HepG2 (cell line): ENCODE data around the gene INO80. TPM values are rescaled to one million over a fixed set of nuclear protein-coding genes. Genes with fewer than 3 reads are reported as not detected.

ENCODE experiments used
- ATAC-seq: fragments of 200-7000 bp; cut with Tn5 transposase; 3 replicates; pipeline ENCODE4 v1.9.1; 2020; ENCODE audit warnings: mild to moderate bottlenecking, moderate library complexity
- BruUV-seq: library from RNA; stranded (reverse); fragments of 400-500 nt; replicated peaks from 2 replicates; lab custom pipeline; 2021; lab: Mats Ljungman, UMichigan
- CTCF ChIA-PET: fragments of 300-600 bp; formaldehyde crosslinking; extraction: SDS; loops from one replicate; lab custom pipeline; 2021; ENCODE audit warnings: low total read pairs, inconsistent platforms, low intra/inter-chr PET ratio; lab: Yijun Ruan, JAX
- POLR2A ChIA-PET: fragments of 350-600 bp; sonication (Branson Sonifier 250); formaldehyde crosslinking; loops from one replicate; lab custom pipeline; 2020; ENCODE audit warnings: antibody characterized with exemption, inconsistent platforms; lab: Yijun Ruan, JAX
- DNase-seq: peaks from one replicate; pipeline ENCODE4 v3.0.0-alpha.2; 2015; ENCODE audit warnings: low spot score
- FAIRE-seq: peaks from 3 replicates; lab custom pipeline; 2011; peaks lifted over from hg19 to GRCh38; lab: Jason Lieb, UNC
- H2AFZ ChIP-seq: one replicate; pipeline ENCODE4 v1.6.1; 2011; ENCODE audit warnings: low read length, inconsistent platforms
- H3K27ac ChIP-seq: fragments of 300-600 bp; 3 replicates; pipeline ENCODE4 v1.8.0; 2011; ENCODE audit warnings: mixed run types, mild to moderate bottlenecking, mixed read lengths, low read length, inconsistent platforms; ENCODE audit not compliant: insufficient read depth; ENCODE audit errors: extremely low read length
- H3K27me3 ChIP-seq, 2 experiments: fragments of 200-600 bp in 1 of 2; 2 replicates in 1 of 2; 3 replicates in 1 of 2; pipeline versions ENCODE4 v1.6.0 to v1.8.0; 2011; ENCODE audit warnings: low read length in 2 of 2, mild to moderate bottlenecking in 2 of 2, moderate library complexity in 2 of 2, inconsistent platforms in 1 of 2; ENCODE audit not compliant: insufficient read depth in 2 of 2, control insufficient read depth in 1 of 2
- H3K36me3 ChIP-seq, 2 experiments: fragments of 200-600 bp in 1 of 2; replicated peaks in 1 of 2; 2 replicates in 1 of 2; 3 replicates in 1 of 2; pipeline versions ENCODE4 v1.5.1 to v1.8.0; 2011; ENCODE audit warnings: low read length in 2 of 2, inconsistent platforms in 1 of 2; ENCODE audit not compliant: insufficient read depth in 2 of 2, control insufficient read depth in 1 of 2
- H3K4me1 ChIP-seq: 2 replicates; pipeline ENCODE4 v1.5.1; 2012; ENCODE audit warnings: low read length, inconsistent platforms; ENCODE audit not compliant: insufficient read depth
- H3K4me2 ChIP-seq: 2 replicates; pipeline ENCODE4 v1.6.0; 2011; ENCODE audit warnings: low read depth, low read length, inconsistent platforms
- H3K4me3 ChIP-seq, 3 experiments: fragments of 200-600 bp in 1 of 3; sonication (generic), shearing (Covaris generic) in 1 of 3; replicated peaks in 1 of 3; 2 replicates each; pipeline ENCODE4 v1.5.1; 2011 to 2016; ENCODE audit warnings: low read length in 3 of 3, inconsistent platforms in 2 of 3, low read depth in 2 of 3, mild to moderate bottlenecking in 2 of 3, control low read depth in 1 of 3, mixed read lengths in 1 of 3; ENCODE audit not compliant: insufficient read depth in 1 of 3
- H3K79me2 ChIP-seq: one replicate; pipeline ENCODE4 v1.6.1; 2011; ENCODE audit warnings: low read length, inconsistent platforms; ENCODE audit not compliant: insufficient read depth
- H3K9ac ChIP-seq: 2 replicates; pipeline ENCODE4 v1.6.0; 2011; ENCODE audit warnings: mild to moderate bottlenecking, low read depth, low read length, inconsistent platforms; ENCODE audit not compliant: insufficient read depth
- H3K9me3 ChIP-seq: 2 replicates; pipeline ENCODE4 v1.5.1; 2012; ENCODE audit warnings: mild to moderate bottlenecking, low read length
- H4K20me1 ChIP-seq: 2 replicates; pipeline ENCODE4 v1.6.0; 2011; ENCODE audit warnings: inconsistent platforms, mild to moderate bottlenecking, low read length, moderate library complexity; ENCODE audit not compliant: insufficient read depth
- ATF6 ChIP-seq: sonication (generic); formaldehyde crosslinking; conservative IDR thresholded peaks from 2 replicates; pipeline ENCODE4 v1.4.0; 2020; ENCODE audit warnings: missing genetic modification reagents
- CSRNP2 ChIP-seq: sonication (generic); formaldehyde crosslinking; conservative IDR thresholded peaks from 2 replicates; pipeline ENCODE4 v1.8.0; 2022; ENCODE audit warnings: low read depth, missing genetic modification reagents
- EHMT2 ChIP-seq: fragments of 200-600 bp; sonication (generic); IDR thresholded peaks from 2 replicates; pipeline ENCODE4 v1.7.0; 2017; ENCODE audit warnings: antibody characterized with exemption, low read depth, low read length, borderline replicate concordance
- ELF4 ChIP-seq: sonication (generic); formaldehyde crosslinking; IDR thresholded peaks from 2 replicates; pipeline ENCODE4 v1.5.0; 2020; ENCODE audit warnings: missing genetic modification reagents, mild to moderate bottlenecking, moderate library complexity, borderline replicate concordance
- HCFC1 ChIP-seq: fragments of 150-350 bp; IDR thresholded peaks from 2 replicates; pipeline ENCODE4 v1.6.1; 2014; ENCODE audit warnings: low read depth, low read length
- HDAC6 ChIP-seq: fragments of 200-600 bp; sonication (generic); IDR thresholded peaks from 2 replicates; pipeline ENCODE4 v1.7.0; 2017; ENCODE audit warnings: mild to moderate bottlenecking, antibody characterized with exemption, low read length, low read depth
- MBD4 ChIP-seq: IDR thresholded peaks from 2 replicates; pipeline ENCODE4 v1.6.1; 2012; ENCODE audit warnings: low read length, inconsistent platforms, borderline replicate concordance
- MIER2 ChIP-seq: IDR thresholded peaks from 2 replicates; pipeline ENCODE4 v1.6.1; 2016; ENCODE audit warnings: missing biosample characterization, missing genetic modification reagents
- MTF1 ChIP-seq: sonication (generic); formaldehyde crosslinking; IDR thresholded peaks from 2 replicates; pipeline ENCODE4 v1.5.0; 2020; ENCODE audit warnings: missing genetic modification reagents
- NFRKB ChIP-seq: fragments of 450-650 bp; IDR thresholded peaks from 2 replicates; pipeline ENCODE4 v1.6.1; 2017
- NRL ChIP-seq: sonication (generic); formaldehyde crosslinking; IDR thresholded peaks from 2 replicates; pipeline ENCODE4 v1.5.0; 2020; ENCODE audit warnings: missing genetic modification reagents, mild to moderate bottlenecking, moderate library complexity, borderline replicate concordance
- PPARG ChIP-seq: conservative IDR thresholded peaks from 2 replicates; pipeline ENCODE4 v1.6.1; 2016; ENCODE audit warnings: missing biosample characterization, missing genetic modification reagents
- RBM22 ChIP-seq: fragments of 200-400 bp; formaldehyde crosslinking; optimal IDR thresholded peaks from 2 replicates; pipeline ENCODE3; 2017; ENCODE audit warnings: mild to moderate bottlenecking, low read length, moderate library complexity
- SP5 ChIP-seq: IDR thresholded peaks from 2 replicates; pipeline ENCODE4 v1.6.1; 2016; ENCODE audit warnings: low read depth, borderline replicate concordance
- ZBTB20 ChIP-seq: sonication (generic); formaldehyde crosslinking; IDR thresholded peaks from 2 replicates; pipeline ENCODE4 v1.8.1; 2023; ENCODE audit warnings: missing genetic modification reagents, low read depth, mild to moderate bottlenecking, borderline replicate concordance
- ZFAT ChIP-seq: sonication (generic); formaldehyde crosslinking; conservative IDR thresholded peaks from 2 replicates; pipeline ENCODE4 v1.8.1; 2023; ENCODE audit warnings: missing genetic modification reagents, inconsistent platforms
- ZNF12 ChIP-seq: sonication (generic); formaldehyde crosslinking; IDR thresholded peaks from 2 replicates; pipeline ENCODE4 v1.5.0; 2020; ENCODE audit warnings: missing genetic modification reagents
- ZNF709 ChIP-seq: sonication (generic); formaldehyde crosslinking; IDR thresholded peaks from 2 replicates; pipeline ENCODE4 v1.5.0; 2020; ENCODE audit warnings: mild to moderate bottlenecking, missing genetic modification reagents
- ZNF776 ChIP-seq: sonication (generic); formaldehyde crosslinking; IDR thresholded peaks from 2 replicates; pipeline ENCODE4 v1.4.0; 2020; ENCODE audit warnings: mild to moderate bottlenecking, missing genetic modification reagents
- in situ Hi-C: cut with HindIII; loops from 2 replicates; pipeline ENCODE4 v1.10.0; 2017; ENCODE audit warnings: low pct_unique_long_range_greater_than_20kb; ENCODE audit not compliant: extremely low pct_ligation_motif_present
- intact Hi-C: fragments of 100-400 bp; cut with micrococcal nuclease; formaldehyde crosslinking; loops from one replicate; pipeline ENCODE4 v1.10.0; 2022; ENCODE audit not compliant: unreplicated experiment
- polyA plus RNA-seq, 8 experiments: library from polyadenylated mRNA; depleted of rRNA in 3 of 8; stranded (reverse) in 7 of 8; unstranded in 1 of 8; fragments of >200 nt; fragmentation: Illumina TruSeq in 4 of 8; extraction: Trizol in 4 of 8; gene quantifications; 2 replicates each; pipeline versions ENCODE4 v1.2.1 to v1.2.3, GENCODE V29; 2011 to 2016; ENCODE audit warnings: low read depth in 4 of 8, missing spikeins in 1 of 8, mixed read lengths in 1 of 8; ENCODE audit not compliant: insufficient read depth in 1 of 8
- total RNA-seq, 5 experiments: library from RNA; depleted of rRNA; stranded (reverse); fragments of >200 nt; fragmentation: Illumina TruSeq; extraction: Trizol; gene quantifications; 2 replicates each; pipeline ENCODE4 v1.2.3, GENCODE V29; 2016; ENCODE audit warnings: low read depth in 1 of 5
- TF ChIP-seq, protein P1 (sequence below): sonication (generic); formaldehyde crosslinking; IDR thresholded peaks from 2 replicates; pipeline ENCODE4 v1.4.0; 2020; ENCODE audit warnings: missing genetic modification reagents, mild to moderate bottlenecking, borderline replicate concordance

INO80 gene
- total and polyA plus RNA-seq, 2 of the 13 experiments (the other 11 are each of a cell fraction or from before 2014, with no cell fraction given): 3.6 to 14.8 TPM

DNA sequence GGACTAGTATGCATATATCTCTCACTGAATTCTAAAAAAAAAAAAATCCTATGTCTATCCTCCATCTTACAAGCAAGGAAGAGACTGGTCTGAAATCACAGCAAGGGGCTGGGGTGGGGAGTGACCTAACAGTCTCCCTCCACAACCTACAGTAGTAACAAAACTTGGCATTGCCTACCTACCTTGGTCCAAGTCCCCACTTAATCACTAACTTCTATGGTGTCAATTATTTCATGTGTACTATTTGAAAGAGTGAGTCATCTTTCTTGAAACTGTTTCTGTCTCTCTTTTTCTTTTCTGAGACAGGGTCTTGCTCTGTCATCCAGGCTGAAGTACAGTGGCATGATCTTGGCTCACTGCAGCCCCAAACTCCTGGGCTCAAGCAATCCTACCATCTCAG is 126.0 kb downstream of the INO80 start:
- H4K20me1 ChIP-seq: no peaks in the 10 kb centered on the region
- no peak overlapping the region for H3K27ac ChIP-seq
- H3K4me1 ChIP-seq: no peaks in the 10 kb centered on the region
- no peak overlapping the region for H3K9ac ChIP-seq
- FAIRE-seq (no peak), ATAC-seq (no peak)
- CTCF ChIA-PET: no interaction called here
- POLR2A ChIA-PET: no interaction called here
- no peak overlapping the region for H3K4me3 ChIP-seq
- no peaks in the 10 kb centered on the region for H3K9me3 ChIP-seq
- TF ChIP-seq ZNF709 (CRISPR knock-in tag): no peak
- no peak for TF ChIP-seq NFRKB
- no peak for TF ChIP-seq SP5 (CRISPR knock-in tag)
- TF ChIP-seq ZBTB20 (CRISPR knock-in tag): no peak
- TF ChIP-seq MTF1 (CRISPR knock-in tag): no peak
- no peak for TF ChIP-seq ZNF776 (CRISPR knock-in tag)
- TF ChIP-seq, protein P1, sequence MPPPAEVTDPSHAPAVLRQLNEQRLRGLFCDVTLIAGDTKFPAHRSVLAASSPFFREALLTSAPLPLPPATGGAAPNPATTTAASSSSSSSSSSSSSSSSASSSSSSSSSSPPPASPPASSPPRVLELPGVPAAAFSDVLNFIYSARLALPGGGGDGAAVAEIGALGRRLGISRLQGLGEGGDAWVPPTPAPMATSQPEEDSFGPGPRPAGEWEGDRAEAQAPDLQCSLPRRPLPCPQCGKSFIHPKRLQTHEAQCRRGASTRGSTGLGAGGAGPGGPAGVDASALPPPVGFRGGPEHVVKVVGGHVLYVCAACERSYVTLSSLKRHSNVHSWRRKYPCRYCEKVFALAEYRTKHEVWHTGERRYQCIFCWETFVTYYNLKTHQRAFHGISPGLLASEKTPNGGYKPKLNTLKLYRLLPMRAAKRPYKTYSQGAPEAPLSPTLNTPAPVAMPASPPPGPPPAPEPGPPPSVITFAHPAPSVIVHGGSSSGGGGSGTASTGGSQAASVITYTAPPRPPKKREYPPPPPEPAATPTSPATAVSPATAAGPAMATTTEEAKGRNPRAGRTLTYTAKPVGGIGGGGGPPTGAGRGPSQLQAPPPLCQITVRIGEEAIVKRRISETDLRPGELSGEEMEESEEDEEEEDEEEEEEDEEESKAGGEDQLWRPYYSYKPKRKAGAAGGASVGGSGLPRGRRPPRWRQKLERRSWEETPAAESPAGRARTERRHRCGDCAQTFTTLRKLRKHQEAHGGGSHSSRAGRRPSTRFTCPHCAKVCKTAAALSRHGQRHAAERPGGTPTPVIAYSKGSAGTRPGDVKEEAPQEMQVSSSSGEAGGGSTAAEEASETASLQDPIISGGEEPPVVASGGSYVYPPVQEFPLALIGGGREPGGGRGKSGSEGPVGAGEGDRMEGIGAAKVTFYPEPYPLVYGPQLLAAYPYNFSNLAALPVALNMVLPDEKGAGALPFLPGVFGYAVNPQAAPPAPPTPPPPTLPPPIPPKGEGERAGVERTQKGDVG (CRISPR knock-in tag): no peak
- TF ChIP-seq HCFC1: no peak
- TF ChIP-seq PPARG (CRISPR knock-in tag): no peak
- TF ChIP-seq MIER2 (CRISPR knock-in tag): no peak
- no peak for TF ChIP-seq NRL (CRISPR knock-in tag)
- no peak for TF ChIP-seq MBD4
- TF ChIP-seq ATF6 (CRISPR knock-in tag): no peak
- no peak for TF ChIP-seq CSRNP2
- TF ChIP-seq EHMT2: no peak
- TF ChIP-seq ZNF12: no peak
- no peak for TF ChIP-seq HDAC6
- TF ChIP-seq RBM22: no peak
- no peak for TF ChIP-seq ELF4 (CRISPR knock-in tag)
- TF ChIP-seq ZFAT (CRISPR knock-in tag): no peak
- TF ChIP-seq, all 625 proteins: peak for 0
- in situ Hi-C loops: no loop called here
- Histone ChIP-seq H3K79me2 (no peaks in the 10 kb centered on the region), H3K36me3 (peaks cover 21 to 49% of the 10 kb centered on the region in 2 experiments), H3K27me3 (no peaks in the 10 kb centered on the region), H2AFZ (no peak overlapping the region), H3K4me2 (no peak overlapping the region)
- intact Hi-C loops: no loop called here
- BruUV-seq: no TSS peak
- DNase-seq: no peak
